GM23338 (cell line): ENCODE data around the gene FNDC3B.

Source experiments
- CREB1 ChIP-seq: fragments of 250-450 bp; sonication (Bioruptor Pico); IDR thresholded peaks from 2 replicates; pipeline ENCODE4 v1.5.0; 2020; ENCODE audit warnings: low read depth, mild to moderate bottlenecking, moderate library complexity
- EZH2 ChIP-seq: fragments of 200-600 bp; sonication (generic); IDR thresholded peaks from one replicate; pipeline ENCODE4 v1.8.0; 2017; ENCODE audit warnings: antibody characterized with exemption, mild to moderate bottlenecking, low read depth; ENCODE audit not compliant: unreplicated experiment
- EZH2phosphoT487 ChIP-seq: fragments of 200-600 bp; sonication (generic); IDR thresholded peaks from one replicate; pipeline ENCODE4 v1.8.1; 2018; ENCODE audit warnings: antibody characterized with exemption; ENCODE audit not compliant: unreplicated experiment
- JUNB ChIP-seq: IDR thresholded peaks from one replicate; pipeline ENCODE4 v1.6.1; 2016; ENCODE audit warnings: antibody characterized with exemption; ENCODE audit not compliant: unreplicated experiment
- POLR2AphosphoS5 ChIP-seq: IDR thresholded peaks from 2 replicates; pipeline ENCODE4 v1.6.1; 2016; ENCODE audit warnings: antibody characterized with exemption, low read depth
- TF ChIP-seq, protein P1 (sequence below), 2 experiments: fragments of 200-600 bp in 1 of 2; sonication (generic) in 1 of 2; conservative IDR thresholded peaks; 2 replicates each; pipeline versions ENCODE4 v1.5.1 to v1.6.1; 2016 to 2017; ENCODE audit warnings: antibody characterized with exemption in 2 of 2, low read depth in 2 of 2, mild to moderate bottlenecking in 2 of 2, moderate library complexity in 1 of 2
- TF ChIP-seq, protein P2 (sequence below): IDR thresholded peaks from one replicate; pipeline ENCODE4 v1.6.1; 2018; ENCODE audit warnings: antibody characterized with exemption; ENCODE audit not compliant: unreplicated experiment
- TF ChIP-seq, protein P3 (sequence below): IDR thresholded peaks from 2 replicates; pipeline ENCODE4 v1.6.1; 2016; ENCODE audit warnings: antibody characterized with exemption

DNA sequence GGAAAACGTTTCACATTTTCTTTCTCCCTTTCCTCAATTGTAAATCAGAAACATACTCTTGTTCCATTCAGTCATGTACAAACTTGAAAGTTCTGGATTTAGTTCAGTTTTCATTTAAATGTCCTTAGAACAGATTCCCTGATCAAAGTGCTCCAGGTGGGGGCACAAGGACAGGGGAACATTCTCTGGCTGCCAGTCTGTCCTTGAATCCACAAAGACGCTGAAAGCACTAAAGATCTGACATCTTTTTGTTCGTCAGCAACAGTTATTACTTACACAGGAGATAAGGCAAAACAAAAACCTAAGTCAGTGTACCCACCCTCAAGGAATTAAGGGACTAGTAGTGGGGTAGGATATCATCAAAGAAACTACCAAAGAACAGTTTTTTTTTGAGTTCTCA is 269.7 kb downstream of the FNDC3B start:
- TF ChIP-seq, protein P1, sequence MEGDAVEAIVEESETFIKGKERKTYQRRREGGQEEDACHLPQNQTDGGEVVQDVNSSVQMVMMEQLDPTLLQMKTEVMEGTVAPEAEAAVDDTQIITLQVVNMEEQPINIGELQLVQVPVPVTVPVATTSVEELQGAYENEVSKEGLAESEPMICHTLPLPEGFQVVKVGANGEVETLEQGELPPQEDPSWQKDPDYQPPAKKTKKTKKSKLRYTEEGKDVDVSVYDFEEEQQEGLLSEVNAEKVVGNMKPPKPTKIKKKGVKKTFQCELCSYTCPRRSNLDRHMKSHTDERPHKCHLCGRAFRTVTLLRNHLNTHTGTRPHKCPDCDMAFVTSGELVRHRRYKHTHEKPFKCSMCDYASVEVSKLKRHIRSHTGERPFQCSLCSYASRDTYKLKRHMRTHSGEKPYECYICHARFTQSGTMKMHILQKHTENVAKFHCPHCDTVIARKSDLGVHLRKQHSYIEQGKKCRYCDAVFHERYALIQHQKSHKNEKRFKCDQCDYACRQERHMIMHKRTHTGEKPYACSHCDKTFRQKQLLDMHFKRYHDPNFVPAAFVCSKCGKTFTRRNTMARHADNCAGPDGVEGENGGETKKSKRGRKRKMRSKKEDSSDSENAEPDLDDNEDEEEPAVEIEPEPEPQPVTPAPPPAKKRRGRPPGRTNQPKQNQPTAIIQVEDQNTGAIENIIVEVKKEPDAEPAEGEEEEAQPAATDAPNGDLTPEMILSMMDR (conservative IDR thresholded peaks at IDR 0.05; ENCODE audit: low read depth in 2 of 2), result no peak
- TF ChIP-seq POLR2AphosphoS5 (no peak), EZH2phosphoT487 (no peak), EZH2 (no peak), CREB1 (CRISPR knock-in tag) (no peak), JUNB (no peak)
- TF ChIP-seq, protein P2, sequence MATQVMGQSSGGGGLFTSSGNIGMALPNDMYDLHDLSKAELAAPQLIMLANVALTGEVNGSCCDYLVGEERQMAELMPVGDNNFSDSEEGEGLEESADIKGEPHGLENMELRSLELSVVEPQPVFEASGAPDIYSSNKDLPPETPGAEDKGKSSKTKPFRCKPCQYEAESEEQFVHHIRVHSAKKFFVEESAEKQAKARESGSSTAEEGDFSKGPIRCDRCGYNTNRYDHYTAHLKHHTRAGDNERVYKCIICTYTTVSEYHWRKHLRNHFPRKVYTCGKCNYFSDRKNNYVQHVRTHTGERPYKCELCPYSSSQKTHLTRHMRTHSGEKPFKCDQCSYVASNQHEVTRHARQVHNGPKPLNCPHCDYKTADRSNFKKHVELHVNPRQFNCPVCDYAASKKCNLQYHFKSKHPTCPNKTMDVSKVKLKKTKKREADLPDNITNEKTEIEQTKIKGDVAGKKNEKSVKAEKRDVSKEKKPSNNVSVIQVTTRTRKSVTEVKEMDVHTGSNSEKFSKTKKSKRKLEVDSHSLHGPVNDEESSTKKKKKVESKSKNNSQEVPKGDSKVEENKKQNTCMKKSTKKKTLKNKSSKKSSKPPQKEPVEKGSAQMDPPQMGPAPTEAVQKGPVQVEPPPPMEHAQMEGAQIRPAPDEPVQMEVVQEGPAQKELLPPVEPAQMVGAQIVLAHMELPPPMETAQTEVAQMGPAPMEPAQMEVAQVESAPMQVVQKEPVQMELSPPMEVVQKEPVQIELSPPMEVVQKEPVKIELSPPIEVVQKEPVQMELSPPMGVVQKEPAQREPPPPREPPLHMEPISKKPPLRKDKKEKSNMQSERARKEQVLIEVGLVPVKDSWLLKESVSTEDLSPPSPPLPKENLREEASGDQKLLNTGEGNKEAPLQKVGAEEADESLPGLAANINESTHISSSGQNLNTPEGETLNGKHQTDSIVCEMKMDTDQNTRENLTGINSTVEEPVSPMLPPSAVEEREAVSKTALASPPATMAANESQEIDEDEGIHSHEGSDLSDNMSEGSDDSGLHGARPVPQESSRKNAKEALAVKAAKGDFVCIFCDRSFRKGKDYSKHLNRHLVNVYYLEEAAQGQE, result no peak
- TF ChIP-seq, protein P3, sequence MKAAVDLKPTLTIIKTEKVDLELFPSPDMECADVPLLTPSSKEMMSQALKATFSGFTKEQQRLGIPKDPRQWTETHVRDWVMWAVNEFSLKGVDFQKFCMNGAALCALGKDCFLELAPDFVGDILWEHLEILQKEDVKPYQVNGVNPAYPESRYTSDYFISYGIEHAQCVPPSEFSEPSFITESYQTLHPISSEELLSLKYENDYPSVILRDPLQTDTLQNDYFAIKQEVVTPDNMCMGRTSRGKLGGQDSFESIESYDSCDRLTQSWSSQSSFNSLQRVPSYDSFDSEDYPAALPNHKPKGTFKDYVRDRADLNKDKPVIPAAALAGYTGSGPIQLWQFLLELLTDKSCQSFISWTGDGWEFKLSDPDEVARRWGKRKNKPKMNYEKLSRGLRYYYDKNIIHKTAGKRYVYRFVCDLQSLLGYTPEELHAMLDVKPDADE, result no peak
